Measurements from ENCODE around the gene SOWAHA.

SOWAHA gene

DNA sequence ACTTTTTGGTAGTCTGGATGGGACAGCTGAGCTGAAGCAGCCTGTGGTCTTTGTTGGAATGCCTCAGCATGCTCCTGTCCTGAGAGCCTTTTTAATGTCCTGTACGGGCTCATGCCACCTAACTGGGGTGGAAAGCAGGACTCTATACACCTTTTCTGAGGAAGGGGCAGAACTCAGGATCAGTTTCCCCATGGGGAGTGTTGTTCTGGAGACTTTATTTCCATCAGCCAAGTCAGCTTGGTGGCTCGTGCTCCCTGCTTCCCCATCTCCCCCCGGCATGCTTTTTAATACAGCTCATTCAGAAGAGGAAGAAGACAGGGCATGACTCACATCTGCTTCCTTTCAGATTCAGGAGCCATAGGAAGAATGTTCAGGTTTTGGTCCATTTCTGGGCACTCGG, 31.0 kb upstream of the SOWAHA start:
- H3K4me3 ChIP-seq (ENCODE audit: control insufficient read depth, low read depth, low read length), result no peak overlapping the region
- DNase-seq (ENCODE audit: low read depth), result no peak
- no peak for TF ChIP-seq CTCF (IDR thresholded peaks at IDR 0.05; ENCODE audit: control insufficient read depth, insufficient read depth, low read depth, low read length, missing control alignments)

GRCh38 chr5:132785365-132785764, 27.7 kb upstream of the SOWAHA start:
- no peak overlapping the region for H3K4me3 ChIP-seq (ENCODE audit: control insufficient read depth, low read depth, low read length)
- TF ChIP-seq CTCF (IDR thresholded peaks at IDR 0.05; ENCODE audit: control insufficient read depth, insufficient read depth, low read depth, low read length, missing control alignments), result no peak
- no peak for DNase-seq (ENCODE audit: low read depth)

DNA sequence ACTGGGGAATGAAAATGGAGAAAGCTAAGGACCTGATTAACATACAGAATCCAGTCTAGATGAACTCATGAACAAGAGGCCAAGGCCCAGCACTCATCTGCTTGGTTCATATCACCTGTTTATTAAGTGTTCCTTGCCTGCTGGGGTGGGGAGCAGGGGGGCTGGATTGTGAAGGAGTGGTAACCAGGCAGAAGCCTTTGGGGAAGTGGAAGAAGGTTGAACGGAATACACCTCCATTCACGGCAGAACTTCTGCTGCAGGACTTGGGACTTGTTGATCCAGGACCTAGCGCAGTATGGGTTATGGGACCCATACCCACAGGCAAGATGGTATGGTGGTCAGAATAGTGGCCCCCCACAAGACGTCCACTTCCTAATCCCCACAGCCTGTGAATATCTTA, 27.2 kb upstream of the SOWAHA start:
- no peak overlapping the region for H3K4me3 ChIP-seq (ENCODE audit: control insufficient read depth, low read depth, low read length)
- no peak for DNase-seq (ENCODE audit: low read depth)
- TF ChIP-seq CTCF (IDR thresholded peaks at IDR 0.05; ENCODE audit: control insufficient read depth, insufficient read depth, low read depth, low read length, missing control alignments), result no peak

- H3K4me3 ChIP-seq (ENCODE audit: control insufficient read depth, low read depth, low read length), result no peak overlapping the region
- DNase-seq (ENCODE audit: low read depth), result no peak
- TF ChIP-seq CTCF (IDR thresholded peaks at IDR 0.05; ENCODE audit: control insufficient read depth, insufficient read depth, low read depth, low read length, missing control alignments), result no peak
These were observed 26.0 kb upstream of the SOWAHA start for GRCh38 chr5:132787076-132787475.

DNA sequence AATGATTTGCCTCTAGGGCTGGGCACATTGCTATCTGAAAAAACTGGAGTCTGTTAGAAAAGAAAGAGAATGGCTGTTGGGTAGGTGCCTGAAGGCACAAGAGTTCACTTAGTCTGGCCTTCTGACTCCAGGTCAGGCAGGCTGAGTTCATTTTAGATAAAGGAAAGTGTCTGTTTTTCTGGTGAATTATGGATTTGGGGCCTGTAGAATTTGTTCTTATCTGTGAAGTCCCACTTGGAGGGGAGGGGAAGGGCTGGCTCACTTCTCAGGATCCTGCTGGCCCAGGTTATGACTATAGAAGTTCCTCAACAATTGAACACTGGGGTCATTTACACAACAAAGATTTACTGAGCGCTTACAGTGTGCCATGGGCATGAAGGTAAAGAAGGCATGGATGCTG, 24.6 kb upstream of the SOWAHA start:
- no peak for DNase-seq (ENCODE audit: low read depth)
- no peak overlapping the region for H3K4me3 ChIP-seq (ENCODE audit: control insufficient read depth, low read depth, low read length)
- TF ChIP-seq CTCF (IDR thresholded peaks at IDR 0.05; ENCODE audit: control insufficient read depth, insufficient read depth, low read depth, low read length, missing control alignments), result no peak

- TF ChIP-seq CTCF (IDR thresholded peaks at IDR 0.05; ENCODE audit: control insufficient read depth, insufficient read depth, low read depth, low read length, missing control alignments), result no peak
- H3K4me3 ChIP-seq (ENCODE audit: control insufficient read depth, low read depth, low read length), result no peak overlapping the region
- no peak for DNase-seq (ENCODE audit: low read depth)
These were observed 23.9 kb upstream of the SOWAHA start for GRCh38 chr5:132788990-132789886.

Measured in AG09309 (cell line).